GM12878 (cell line): Measurements from ENCODE around the gene FOXO1. TPM values are rescaled to one million over a fixed set of nuclear protein-coding genes. Genes with fewer than 3 reads are reported as not detected.
A peak's percentile ranks its signal among the peaks of the same experiment; 100 is the strongest.

ENCODE experiments used
- ATAC-seq: fragments of 200-7000 bp; cut with Tn5 transposase; 3 replicates; pipeline ENCODE4 v1.9.1; 2020; ENCODE audit warnings: mild to moderate bottlenecking, moderate library complexity
- BruUV-seq: library from RNA; stranded (reverse); fragments of 400-500 nt; replicated peaks from 2 replicates; lab custom pipeline; 2021; lab: Mats Ljungman, UMichigan
- CTCF ChIA-PET: fragments of 300-600 bp; sonication (Branson Sonifier 250); formaldehyde crosslinking; extraction: SDS; loops from one replicate; lab custom pipeline; 2021; ENCODE audit warnings: inconsistent platforms; lab: Yijun Ruan, JAX
- POLR2A ChIA-PET: fragments of 350-600 bp; formaldehyde crosslinking; extraction: SDS; loops from one replicate; lab custom pipeline; 2021; ENCODE audit warnings: inconsistent platforms; lab: Charles Lee
- RAD21 ChIA-PET: fragments of 300-600 bp; sonication (Branson Sonifier 250); formaldehyde crosslinking; loops from one replicate; lab custom pipeline; 2023; ENCODE audit warnings: antibody characterized with exemption; ENCODE audit not compliant: unreplicated experiment; lab: Charles Lee
- SMC1A ChIA-PET: fragments of 300-600 bp; sonication (Branson Sonifier 250); formaldehyde crosslinking; loops from one replicate; lab custom pipeline; 2023; ENCODE audit not compliant: unreplicated experiment, uncharacterized antibody; lab: Charles Lee
- DNase-seq: peaks from one replicate; pipeline ENCODE4 v3.0.0-alpha.2; 2011; ENCODE audit warnings: low read depth, low spot score
- FAIRE-seq: peaks from 3 replicates; lab custom pipeline; 2011; peaks lifted over from hg19 to GRCh38; lab: Jason Lieb, UNC
- H2AFZ ChIP-seq: 2 replicates; pipeline ENCODE4 v1.6.0; 2011; ENCODE audit warnings: low read depth, low read length, control low read depth; ENCODE audit not compliant: control insufficient read depth
- H3K27ac ChIP-seq: 2 replicates; pipeline ENCODE4 v1.5.1; 2011; ENCODE audit warnings: control low read depth; ENCODE audit not compliant: control insufficient read depth, insufficient read depth
- H3K27me3 ChIP-seq, 2 experiments: replicated peaks in 1 of 2; 2 replicates each; pipeline versions ENCODE4 v1.6.0 to v1.6.1; 2011; ENCODE audit warnings: low read length in 1 of 2; ENCODE audit not compliant: control insufficient read depth in 2 of 2, insufficient read depth in 2 of 2
- H3K36me3 ChIP-seq, 2 experiments: 2 replicates each; pipeline ENCODE4 v1.5.1; 2011; ENCODE audit warnings: low read length in 1 of 2; ENCODE audit not compliant: control insufficient read depth in 2 of 2, insufficient read depth in 2 of 2
- H3K4me1 ChIP-seq: 2 replicates; pipeline ENCODE4 v1.6.1; 2011; ENCODE audit warnings: mild to moderate bottlenecking, low read length, moderate library complexity, mixed read lengths; ENCODE audit not compliant: control insufficient read depth, insufficient read depth
- H3K4me2 ChIP-seq: 2 replicates; pipeline ENCODE4 v1.6.0; 2011; ENCODE audit warnings: control low read depth; ENCODE audit not compliant: control insufficient read depth, insufficient read depth
- H3K4me3 ChIP-seq: fragments of 200-600 bp; sonication (generic); 2 replicates; pipeline ENCODE4 v1.5.1; 2016
- H3K79me2 ChIP-seq: 2 replicates; pipeline ENCODE4 v1.6.0; 2011; ENCODE audit warnings: low read length; ENCODE audit not compliant: control insufficient read depth, insufficient read depth
- H3K9ac ChIP-seq: 2 replicates; pipeline ENCODE4 v1.8.0; 2011; ENCODE audit warnings: low read length, control low read depth, mixed read lengths; ENCODE audit not compliant: control insufficient read depth, insufficient read depth
- H3K9me3 ChIP-seq: replicated peaks from 3 replicates; pipeline ENCODE4 v1.5.1; 2011; ENCODE audit warnings: mild to moderate bottlenecking, low read length; ENCODE audit not compliant: control insufficient read depth, insufficient read depth
- H4K20me1 ChIP-seq: 2 replicates; pipeline ENCODE4 v1.6.0; 2011; ENCODE audit not compliant: control insufficient read depth, insufficient read depth
- BACH1 ChIP-seq: fragments of 450-650 bp; IDR thresholded peaks from 2 replicates; pipeline ENCODE4 v1.6.1; 2017; ENCODE audit warnings: mild to moderate bottlenecking, borderline replicate concordance
- BCL11A ChIP-seq: IDR thresholded peaks from 2 replicates; pipeline ENCODE4 v1.6.1; 2011; ENCODE audit warnings: low read depth, low read length
- IKZF1 ChIP-seq: fragments of 450-650 bp; conservative IDR thresholded peaks from 2 replicates; pipeline ENCODE4 v1.6.1; 2017; ENCODE audit warnings: antibody characterized with exemption, mild to moderate bottlenecking
- IKZF2 ChIP-seq, 2 experiments: fragments of 450-650 bp; IDR thresholded peaks; 2 replicates each; pipeline ENCODE4 v1.6.1; 2017; ENCODE audit warnings: mild to moderate bottlenecking in 2 of 2, moderate library complexity in 2 of 2
- MEF2A ChIP-seq: IDR thresholded peaks from 2 replicates; pipeline ENCODE4 v1.6.1; 2011; ENCODE audit warnings: low read depth, mild to moderate bottlenecking, low read length, moderate library complexity; ENCODE audit not compliant: insufficient read depth
- NFIC ChIP-seq: IDR thresholded peaks from 2 replicates; pipeline ENCODE4 v1.6.1; 2012; ENCODE audit warnings: low read depth, mild to moderate bottlenecking, inconsistent platforms, low read length, moderate library complexity
- PAX5 ChIP-seq: IDR thresholded peaks from 2 replicates; pipeline ENCODE4 v1.6.1; 2011; ENCODE audit warnings: low read depth, low read length, borderline replicate concordance
- PAX8 ChIP-seq: fragments of 450-650 bp; IDR thresholded peaks from 2 replicates; pipeline ENCODE4 v1.6.1; 2017; ENCODE audit warnings: mild to moderate bottlenecking, moderate library complexity
- PML ChIP-seq: IDR thresholded peaks from 2 replicates; pipeline ENCODE4 v1.6.1; 2012; ENCODE audit warnings: low read length, inconsistent platforms
- RUNX3 ChIP-seq: IDR thresholded peaks from 2 replicates; pipeline ENCODE4 v1.6.1; 2012; ENCODE audit warnings: low read length, inconsistent platforms
- SRF ChIP-seq, 2 experiments: IDR thresholded peaks; 2 replicates each; pipeline ENCODE4 v1.6.1; 2011; ENCODE audit warnings: low read depth in 2 of 2, low read length in 2 of 2, mild to moderate bottlenecking in 1 of 2, moderate library complexity in 1 of 2
- WRNIP1 ChIP-seq: IDR thresholded peaks from 2 replicates; pipeline ENCODE4 v1.6.1; 2011; ENCODE audit warnings: low read depth, low read length, improper control_type of control experiment, borderline replicate concordance
- WGBS: methylation state at CpG from one replicate; pipeline ENCODE4 v1.1.6; 2016; ENCODE audit warnings: low lambda C conversion rate; ENCODE audit not compliant: insufficient replicate concordance, insufficient coverage; ENCODE audit errors: missing lambda C conversion rate; 5-methylcytosine and 5-hydroxymethylcytosine counted together
- in situ Hi-C: fragments of 300-500 bp; cut with MboI; formaldehyde crosslinking; loops from 9 replicates; pipeline ENCODE4 v1.14.3; 2018; ENCODE audit warnings: mixed read lengths
- intact Hi-C: fragments of 100-400 bp; cut with micrococcal nuclease; formaldehyde crosslinking; loops from one replicate; pipeline ENCODE4 v1.14.2; 2022; ENCODE audit not compliant: unreplicated experiment
- polyA plus RNA-seq, 11 experiments: library from polyadenylated mRNA; depleted of rRNA in 4 of 11; unstranded in 6 of 11; stranded (reverse) in 5 of 11; fragments of >200 nt; fragmentation: Nextera tagmentation in 4 of 11; fragmentation: Illumina TruSeq in 1 of 11; extraction: Ambion mirVana in 4 of 11; extraction: Trizol in 1 of 11; gene quantifications; 1 replicate in 1 of 11; 2 replicates in 10 of 11; pipeline versions ENCODE4 v1.2.1 to v1.2.3, GENCODE V29; 2011 to 2016; ENCODE audit warnings: inconsistent platforms in 2 of 11, missing spikeins in 2 of 11, low read depth in 1 of 11
- total RNA-seq, 4 experiments: library from RNA; depleted of rRNA in 3 of 4; stranded (reverse); fragments of >200 nt in 3 of 4; fragmentation: Illumina TruSeq in 1 of 4; extraction: Trizol in 1 of 4; gene quantifications; 2 replicates each; pipeline versions ENCODE4 v1.2.1 to v1.2.3, GENCODE V29; 2013 to 2021

The FOXO1 gene
- total and polyA plus RNA-seq, 10 of the 15 experiments (the other 5 are each of a cell fraction or from before 2014, with no cell fraction given) = 0.58 to 8.3 (median 0.88) TPM

DNA sequence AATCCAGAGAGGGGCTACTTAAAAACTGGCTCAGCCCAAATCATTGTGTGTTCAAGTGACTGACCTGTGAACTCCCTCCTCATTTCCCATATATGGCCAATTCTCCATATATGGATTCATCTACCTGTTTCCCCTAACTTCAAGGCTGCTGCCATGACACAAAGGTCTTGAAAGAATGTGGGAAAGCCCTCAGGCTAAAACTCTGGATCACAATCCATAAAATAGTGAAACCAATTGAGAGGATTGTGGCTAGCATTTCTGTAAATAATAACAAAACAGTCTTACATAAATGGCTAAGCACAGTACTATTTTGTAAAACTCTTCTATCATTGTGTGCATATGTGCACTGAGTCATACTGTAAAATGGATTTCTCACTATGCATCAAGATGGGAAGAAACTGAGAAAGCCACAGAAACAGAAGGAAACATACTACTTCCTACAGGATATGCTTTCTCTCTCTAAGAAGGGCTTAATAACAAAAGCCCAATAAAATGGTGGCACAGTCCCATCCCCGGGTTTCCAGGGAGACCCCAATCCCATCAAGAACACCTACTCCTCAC is 80.5 kb downstream of the FOXO1 start:
- H3K4me2 ChIP-seq = no peak overlapping the region
- no peak for FAIRE-seq
- TF ChIP-seq IKZF1 (0 out of 2 replicates have a peak, but pooled peaks have one; percentile 18), PAX8 (no peak), BCL11A (no peak), PML (no peak), IKZF2 (IDR thresholded peaks at IDR 0.05) (peak; percentile 26 to 37; a peak in 2 of 4 replicates), NFIC (peak; percentile 32; the same call in 1 of the 2 replicates), PAX5 (no peak), MEF2A (no peak), RUNX3 (peak; percentile 40; the same call in 1 of the 2 replicates), SRF (IDR thresholded peaks at IDR 0.05; ENCODE audit: low read depth in 2 of 2, low read length in 2 of 2) (peak in 1 of 2 experiments; percentile 77; a peak in 1 of 4 replicates), BACH1 (no peak), WRNIP1 (no peak)
- in situ Hi-C loops (no loop called here), intact Hi-C loops (loop anchor here (5.0 kb wide), 1 partner anchor 139 kb away; no protein-coding TSS in a partner anchor)
- H3K36me3 ChIP-seq = no peaks in the 10 kb centered on the region
- peaks cover 31% of the 10 kb centered on the region for H3K79me2 ChIP-seq
- no peak overlapping the region for H3K4me3 ChIP-seq
- H3K9me3 ChIP-seq = peaks cover 13% of the 10 kb centered on the region; the same call in 2 of the 3 replicates
- no peaks in the 10 kb centered on the region for H3K27me3 ChIP-seq
- H4K20me1 ChIP-seq = no peaks in the 10 kb centered on the region
- RAD21 ChIA-PET = no interaction called here
- SMC1A ChIA-PET = no interaction called here
- CTCF ChIA-PET = interaction anchor here (0.7 kb wide), 1 partner anchor 424 kb away, joined by 3 read pairs; no protein-coding TSS in a partner anchor
- no peak overlapping the region for H3K27ac ChIP-seq
- 0% methylated on average over 1 of the region's 1 CpG for WGBS
- no peak overlapping the region for H2AFZ ChIP-seq
- no TSS peak for BruUV-seq
- POLR2A ChIA-PET = interaction anchor here (0.5 to 1.1 kb wide), 2 partner anchors 10 to 52 kb away, joined by 3 to 6 read pairs; no protein-coding TSS in a partner anchor
- no peak for DNase-seq
- H3K4me1 ChIP-seq = peaks cover 36% of the 10 kb centered on the region
- no peak for ATAC-seq
- no peak overlapping the region for H3K9ac ChIP-seq
